ENCODE results near the gene TIMM10B.
A peak's percentile ranks its signal among the peaks of the same experiment; 100 is the strongest.

The TIMM10B gene

GRCh38 chr11:6472934-6473333, 8.4 kb upstream of the TIMM10B start:
- no peak for DNase-seq (ENCODE audit: low spot score)

GRCh38 chr11:6473451-6474412, 7.6 kb upstream of the TIMM10B start, which contains the start of gene TRIM3:
TRIM3 (minus strand) TSS chr11:6473941; CDS start chr11:6465695, 8,246 bp downstream.
- peak; percentile 99 for DNase-seq (ENCODE audit: low spot score)

- DNase-seq (ENCODE audit: low spot score): no peak
Observed at GRCh38 chr11:6474413-6474792, 6.9 kb upstream of the TIMM10B start.

GRCh38 chr11:6474806-6475500, 6.3 kb upstream of the TIMM10B start:
- no peak for DNase-seq (ENCODE audit: low spot score)

- no peak for DNase-seq (ENCODE audit: low spot score)
Observed at GRCh38 chr11:6475936-6476335, 5.4 kb upstream of the TIMM10B start.

- DNase-seq (ENCODE audit: low spot score): no peak
Observed at GRCh38 chr11:6476571-6476970, 4.7 kb upstream of the TIMM10B start.

- no peak for DNase-seq (ENCODE audit: low spot score)
Observed at GRCh38 chr11:6480299-6480914, 894 bp upstream of the TIMM10B start.

- DNase-seq (ENCODE audit: low spot score): no peak
Observed at GRCh38 chr11:6481924-6482275, 599 bp downstream of the TIMM10B start.

GRCh38 chr11:6482441-6482840, 1.1 kb downstream of the TIMM10B start:
- no peak for DNase-seq (ENCODE audit: low spot score)

- DNase-seq (ENCODE audit: low spot score): no peak
Observed at GRCh38 chr11:6483015-6483414, 1.7 kb downstream of the TIMM10B start.

GRCh38 chr11:6485661-6486060, 4.4 kb downstream of the TIMM10B start:
- no peak for DNase-seq (ENCODE audit: low spot score)

GRCh38 chr11:6486256-6486655, 5.0 kb downstream of the TIMM10B start:
- no peak for DNase-seq (ENCODE audit: low spot score)

- no peak for DNase-seq (ENCODE audit: low spot score)
Observed at GRCh38 chr11:6486938-6487337, 5.6 kb downstream of the TIMM10B start.

GRCh38 chr11:6488342-6488741, 7.0 kb downstream of the TIMM10B start:
- no peak for DNase-seq (ENCODE audit: low spot score)

- no peak for DNase-seq (ENCODE audit: low spot score)
Observed at GRCh38 chr11:6488821-6489220, 7.5 kb downstream of the TIMM10B start.

GRCh38 chr11:6489306-6489705, 8.0 kb downstream of the TIMM10B start:
- DNase-seq (ENCODE audit: low spot score): no peak

GRCh38 chr11:6497069-6497839, 16.0 kb downstream of the TIMM10B start, which contains the start of gene DNHD1:
DNHD1 (plus strand) TSS chr11:6497280; CDS start chr11:6498216, 936 bp downstream.
- no peak for DNase-seq (ENCODE audit: low spot score)

- peak; percentile 86 for DNase-seq (ENCODE audit: low spot score)
Observed at GRCh38 chr11:6498121-6498520, 16.8 kb downstream of the TIMM10B start.

GRCh38 chr11:6498544-6498943, 17.2 kb downstream of the TIMM10B start:
- no peak for DNase-seq (ENCODE audit: low spot score)

GRCh38 chr11:6502382-6502781, 21.1 kb downstream of the TIMM10B start:
- no peak for DNase-seq (ENCODE audit: low spot score)

- no peak for DNase-seq (ENCODE audit: low spot score)
Observed at GRCh38 chr11:6504166-6504565, 22.9 kb downstream of the TIMM10B start.

Measured in AG20443 (cell line).